ENCODE measurements around the gene DAZAP1. TPM values are rescaled to one million over a fixed set of nuclear protein-coding genes. Genes with fewer than 3 reads are reported as not detected.

The DAZAP1 gene
- total and polyA plus RNA-seq, 2 of the 4 experiments (the other 2 are of a cell fraction) = 22.0 to 62.8 TPM

DNA sequence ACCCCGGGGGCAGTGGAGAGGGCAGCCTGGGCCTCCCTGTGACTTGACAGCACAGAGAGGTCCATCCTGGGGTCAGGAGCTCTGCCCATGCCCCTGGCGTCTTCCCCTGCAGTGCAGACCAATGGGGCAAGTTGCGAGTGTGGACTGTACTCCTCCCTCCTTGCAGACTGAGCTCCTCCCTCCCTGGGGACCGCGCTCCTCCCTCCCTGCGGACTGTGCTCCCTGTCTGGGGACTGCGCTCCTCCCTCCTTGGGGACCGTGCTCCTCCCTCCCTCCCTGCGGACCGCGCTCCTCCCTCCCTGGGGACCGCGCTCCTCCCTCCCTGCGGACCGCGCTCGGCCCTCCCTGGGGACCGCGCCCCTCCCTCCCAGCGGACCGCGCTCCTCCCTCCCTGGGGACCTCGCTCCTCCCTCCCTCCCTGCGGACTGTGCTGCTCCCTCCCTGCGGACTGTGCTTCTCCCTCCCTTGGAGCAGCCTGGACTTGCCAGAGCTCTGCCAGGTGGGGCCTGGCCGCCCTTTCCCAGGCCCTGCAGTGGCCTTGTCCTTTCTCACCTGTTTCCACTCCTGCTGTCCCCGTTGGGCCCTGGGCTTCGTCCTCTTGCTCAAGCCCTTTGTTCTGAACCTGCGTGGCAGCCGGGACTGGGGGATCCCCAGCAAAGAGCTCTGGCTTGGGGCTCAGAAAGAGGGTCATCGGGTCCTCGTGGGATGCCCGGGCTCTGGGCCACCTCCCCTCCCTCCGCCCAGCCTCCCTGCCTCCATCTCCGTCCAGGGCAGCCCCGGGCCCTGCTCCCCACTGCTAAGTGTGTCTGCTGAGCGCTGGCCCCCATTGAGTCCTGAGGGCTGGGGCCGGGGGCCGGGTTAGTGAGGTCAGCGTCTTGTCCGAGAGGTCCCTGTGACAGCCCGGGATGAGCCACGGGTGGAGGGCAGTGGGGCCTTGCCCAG, 12.9 kb upstream of the DAZAP1 start (continued):
- no peak for TF ChIP-seq RFX5 (IDR thresholded peaks at IDR 0.05; ENCODE audit: low read depth, low read length)

DNA sequence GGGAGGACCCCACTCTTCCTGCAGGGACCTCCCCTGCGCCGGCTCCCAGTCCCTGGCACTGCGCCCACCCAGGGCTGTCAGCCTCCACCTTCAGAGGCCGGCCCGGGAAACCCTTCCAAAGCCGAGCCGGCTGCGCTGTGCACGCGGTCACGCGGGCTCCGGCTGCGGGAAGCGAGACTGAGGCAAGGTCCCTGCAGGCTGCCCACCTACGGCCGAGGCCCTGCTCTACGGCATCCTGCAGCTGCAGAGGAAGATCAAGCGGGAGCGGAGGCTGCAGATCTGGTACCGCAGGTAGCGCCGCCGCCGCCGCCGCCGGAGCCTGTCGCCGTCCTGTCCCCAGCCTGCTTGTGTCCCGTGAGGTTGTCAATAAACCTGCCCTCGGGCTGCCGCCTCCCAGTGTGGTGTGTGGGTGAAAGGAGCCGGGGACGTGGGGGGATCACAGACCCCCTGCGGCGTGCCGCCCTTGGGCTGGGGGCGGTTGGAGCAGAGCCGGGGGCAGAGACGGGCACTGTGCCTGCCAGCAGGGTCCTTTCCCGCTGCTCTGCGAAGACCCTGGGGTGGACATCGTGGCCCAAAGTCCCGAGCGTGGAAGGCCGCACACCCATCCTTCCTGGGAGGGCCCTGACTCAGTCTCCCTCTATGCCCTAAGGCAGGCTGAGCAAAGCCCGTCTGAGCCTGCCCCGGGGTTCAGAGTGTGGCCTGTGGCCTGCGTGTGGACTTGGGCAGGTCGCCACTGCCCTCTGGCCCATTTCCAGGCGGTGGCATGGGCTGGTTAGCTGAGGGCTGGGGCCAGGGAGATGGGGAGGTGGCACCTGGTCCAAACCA, 12.0 kb upstream of the DAZAP1 start:
- Histone ChIP-seq H4K20me1 (ENCODE audit: insufficient read depth, low read length) (no peaks in the 10 kb centered on the region), H3K56ac (ENCODE audit: extremely low read depth, insufficient read depth, low read length) (no peak overlapping the region), H3K4ac (ENCODE audit: low read depth, low read length) (no peak overlapping the region), H2BK15ac (ENCODE audit: low read depth, low read length) (no peak overlapping the region), H2BK5ac (ENCODE audit: low read depth, low read length, poor library complexity, severe bottlenecking) (no peak overlapping the region), H3K4me1 (ENCODE audit: control insufficient read depth, insufficient read depth, low read length) (peaks cover 2% of the 10 kb centered on the region), H3K9ac (ENCODE audit: low read depth, low read length) (no peak overlapping the region), H3K36me3 (ENCODE audit: control insufficient read depth, insufficient read depth, low read length) (peaks cover 17% of the 10 kb centered on the region), H2AFZ (replicated peaks; ENCODE audit: low read length, poor library complexity) (no peak overlapping the region), H3K14ac (replicated peaks; ENCODE audit: low read depth, low read length) (no peak overlapping the region), H2AK9ac (replicated peaks; ENCODE audit: low read depth, low read length, poor library complexity) (peak overlapping the region; percentile 16), H2AK5ac (ENCODE audit: low read depth, low read length) (no peak overlapping the region), H3K9me1 (ENCODE audit: insufficient read depth, low read length) (no peaks in the 10 kb centered on the region), H4K5ac (ENCODE audit: low read depth, low read length) (no peak overlapping the region), H4K91ac (ENCODE audit: insufficient read depth, low read depth, low read length) (no peak overlapping the region), H2BK20ac (ENCODE audit: low read depth, low read length) (no peak overlapping the region), H3K27me3 (ENCODE audit: control insufficient read depth, insufficient read depth, low read length) (no peaks in the 10 kb centered on the region), H3K4me3 (ENCODE audit: insufficient read depth, low read depth, low read length) (no peak overlapping the region), H3K79me1 (ENCODE audit: low read depth in 1 of 2, low read length in 2 of 2) (peaks cover 0 to 4% of the 10 kb centered on the region in 2 experiments; a peak in 3 of 4 replicates), H3K27ac (ENCODE audit: insufficient read depth, low read length) (no peak overlapping the region), H3K23ac (ENCODE audit: low read depth, low read length) (no peak overlapping the region), H3K18ac (ENCODE audit: low read depth, low read length) (no peak overlapping the region), H3K4me2 (ENCODE audit: low read depth, low read length) (no peak overlapping the region), H3K9me3 (ENCODE audit: control insufficient read depth, insufficient read depth, low read length) (no peaks in the 10 kb centered on the region), H4K8ac (ENCODE audit: low read depth in 2 of 2, low read length in 2 of 2) (no peak overlapping the region), H2BK120ac (ENCODE audit: low read depth, low read length) (no peak overlapping the region)
- WGBS, 2 experiments (ENCODE audit: extremely low coverage in 2 of 2, insufficient read length in 1 of 2) = 87% methylated on average over 11 of the region's 52 CpGs; no CpG with 5 or more reads in 1 of the 2 experiments
- intact Hi-C loops (cut with micrococcal nuclease) = no loop called here
- no TSS peak for BruUV-seq (replicated peaks)
- ChIA-PET CTCF (no interaction called here), POLR2A (ENCODE audit: unreplicated experiment) (no interaction called here)
- no peak for ATAC-seq (ENCODE audit: low read depth)
- DNase-seq = no peak
- in situ Hi-C loops (cut with MboI; ENCODE audit: low sequenced_read_pairs) = no loop called here
- TF ChIP-seq FOS (IDR thresholded peaks at IDR 0.05; ENCODE audit: low read depth, low read length) (no peak), MAZ (IDR thresholded peaks at IDR 0.05; ENCODE audit: borderline replicate concordance, low read depth, low read length) (no peak), RCOR1 (IDR thresholded peaks at IDR 0.05; ENCODE audit: insufficient replicate concordance, low read length) (no peak), CHD1 (IDR thresholded peaks at IDR 0.05; ENCODE audit: low read depth, low read length) (no peak), SMC3 (IDR thresholded peaks at IDR 0.05; ENCODE audit: low read depth, low read length) (no peak), NFE2L2 (IDR thresholded peaks at IDR 0.05; ENCODE audit: low read depth, low read length) (no peak)
- dilution Hi-C loops (cut with HindIII; ENCODE audit: low sequenced_read_pairs, unreplicated experiment) = no loop called here
